Mammary epithelial cell (primary cell): ENCODE results near the gene EPHA10.

Experiments used
- CTCF ChIP-seq, 2 donors: IDR thresholded peaks in 1 of 2; conservative IDR thresholded peaks in 1 of 2; 2 replicates each; pipeline ENCODE4 v1.5.1; 2011 to 2012; ENCODE audit warnings: inconsistent platforms in 2 of 2, low read length in 2 of 2, mild to moderate bottlenecking in 2 of 2, control low read depth in 1 of 2, low read depth in 1 of 2; ENCODE audit not compliant: insufficient read depth in 1 of 2; ENCODE audit errors: extremely low read depth in 1 of 2
- EZH2 ChIP-seq: IDR thresholded peaks from 2 replicates; pipeline ENCODE4 v1.6.1; 2012; ENCODE audit warnings: low read length, inconsistent platforms, borderline replicate concordance

DNA sequence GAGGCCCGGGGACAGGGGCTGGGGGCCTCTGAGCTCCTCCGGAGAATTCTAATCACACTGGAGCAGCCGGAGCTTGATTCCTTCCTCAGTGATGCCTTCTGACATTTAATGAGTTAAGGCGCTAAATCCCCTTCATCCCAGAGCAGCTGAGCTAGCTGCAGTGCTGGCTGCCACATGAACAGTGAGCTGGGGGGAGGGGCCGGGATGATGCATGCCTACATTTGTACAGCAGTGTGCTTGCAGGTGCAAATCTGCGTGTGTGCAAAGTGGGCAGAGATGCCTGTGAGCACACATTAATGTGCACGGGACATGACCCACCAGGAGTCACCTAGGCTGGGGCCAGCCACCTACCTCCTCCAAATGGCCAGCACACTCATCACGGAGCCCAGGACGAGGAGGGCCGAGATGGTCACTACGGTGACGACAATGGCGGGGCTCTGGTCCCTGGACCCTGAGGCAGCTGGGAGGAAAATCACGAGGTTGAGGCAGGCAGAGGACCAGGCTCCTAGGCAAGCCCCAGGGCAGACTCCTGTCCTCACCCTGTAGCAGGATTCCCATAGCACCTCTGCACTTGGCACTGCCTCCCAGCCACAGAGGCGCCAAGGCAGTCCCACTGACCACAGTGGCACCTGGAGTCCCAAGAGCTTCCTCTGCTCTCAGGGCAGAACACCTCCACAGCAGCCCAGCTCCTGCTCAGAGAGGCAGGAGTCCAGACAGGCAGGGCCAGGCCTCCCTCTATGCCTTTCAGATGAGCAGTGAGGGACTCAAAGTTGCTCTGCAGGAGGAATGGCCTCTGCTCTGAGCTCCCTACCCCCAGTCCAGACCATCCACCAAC is 38.0 kb downstream of the EPHA10 start:
- TF ChIP-seq CTCF (conservative IDR thresholded peaks at IDR 0.05 in 1 of 2, IDR thresholded peaks at IDR 0.05 in 1 of 2; ENCODE audit: extremely low read depth in 1 of 2, insufficient read depth in 1 of 2, low read depth in 1 of 2, low read length in 2 of 2) = no peak
- TF ChIP-seq EZH2 = no peak
